SU-DHL-6 (cell line): Measurements from ENCODE around the gene SLC4A7.

Experiments used
- H2AFZ ChIP-seq: fragments of 200-600 bp; sonication (generic); 2 replicates; pipeline ENCODE4 v1.6.1; 2014; ENCODE audit warnings: low read depth, mild to moderate bottlenecking, moderate library complexity, mixed read lengths, antibody characterized with exemption, low read length; ENCODE audit not compliant: severe bottlenecking
- H3F3A ChIP-seq: fragments of 200-600 bp; shearing (Covaris generic); 2 replicates; pipeline ENCODE4 v1.6.0; 2016; ENCODE audit warnings: antibody characterized with exemption, mild to moderate bottlenecking; ENCODE audit not compliant: insufficient read depth
- H3K27ac ChIP-seq: fragments of 200-600 bp; sonication (generic); 2 replicates; pipeline ENCODE4 v1.5.1; 2016; ENCODE audit warnings: low read depth, mild to moderate bottlenecking, low read length, moderate library complexity, mixed read lengths
- H3K27me3 ChIP-seq: fragments of 200-600 bp; sonication (generic), shearing (Covaris generic); 2 replicates; pipeline ENCODE4 v1.6.0; 2014; ENCODE audit warnings: mild to moderate bottlenecking, low read length
- H3K36me3 ChIP-seq: fragments of 200-600 bp; sonication (generic); 2 replicates; pipeline ENCODE4 v1.6.1; 2014; ENCODE audit warnings: mild to moderate bottlenecking, low read length, mixed read lengths
- H3K4me2 ChIP-seq: fragments of 300-600, 200-600 bp; shearing (Covaris generic), sonication (generic); 2 replicates; pipeline ENCODE4 v1.6.0; 2014; ENCODE audit warnings: low read length, low read depth, mild to moderate bottlenecking; ENCODE audit not compliant: poor library complexity, severe bottlenecking
- H3K4me3 ChIP-seq: fragments of 200-600 bp; sonication (generic); 2 replicates; pipeline ENCODE4 v1.5.1; 2014; ENCODE audit warnings: antibody characterized with exemption, low read length, mild to moderate bottlenecking, mixed read lengths; ENCODE audit not compliant: insufficient read depth, poor library complexity, severe bottlenecking
- H3K79me2 ChIP-seq: fragments of 200-600 bp; sonication (generic); 2 replicates; pipeline ENCODE4 v1.6.1; 2014; ENCODE audit warnings: mild to moderate bottlenecking, low read length, moderate library complexity; ENCODE audit not compliant: insufficient read depth
- H3K9ac ChIP-seq: fragments of 200-600 bp; sonication (generic); 2 replicates; pipeline ENCODE4 v1.7.0; 2014; ENCODE audit warnings: mild to moderate bottlenecking, low read length
- H3K9me2 ChIP-seq: fragments of 200-600 bp; sonication (generic); replicated peaks from 2 replicates; pipeline ENCODE4 v1.6.1; 2014; ENCODE audit warnings: low read length; ENCODE audit not compliant: insufficient read depth
- H3K9me3 ChIP-seq: fragments of 200-600 bp; sonication (generic); 2 replicates; pipeline ENCODE4 v1.6.1; 2014; ENCODE audit warnings: low read length, mixed read lengths; ENCODE audit not compliant: insufficient read depth
- H4K20me1 ChIP-seq: fragments of 200-600 bp; sonication (generic); 2 replicates; pipeline ENCODE4 v1.6.1; 2014; ENCODE audit warnings: low read depth, mild to moderate bottlenecking, antibody characterized with exemption, low read length, moderate library complexity, mixed read lengths
- CTCF ChIP-seq: fragments of 200-600 bp; sonication (generic); IDR thresholded peaks from one replicate; pipeline ENCODE4 v1.5.1; 2017; ENCODE audit warnings: antibody characterized with exemption, mild to moderate bottlenecking, low read length, moderate library complexity; ENCODE audit not compliant: insufficient read depth, poor library complexity, severe bottlenecking
- EZH2phosphoT487 ChIP-seq: fragments of 200-600 bp; sonication (generic), shearing (Covaris generic); conservative IDR thresholded peaks from 2 replicates; pipeline ENCODE4 v1.6.1; 2018; ENCODE audit warnings: mild to moderate bottlenecking, antibody characterized with exemption, low read length, moderate library complexity, mixed read lengths

SLC4A7 gene

GRCh38 chr3:27486336-27486735 is 2.2 kb upstream of the SLC4A7 start:
- Histone ChIP-seq H3K9me3 (no peaks in the 10 kb centered on the region), H3K36me3 (no peaks in the 10 kb centered on the region), H2AFZ (no peak overlapping the region), H3K9ac (no peak overlapping the region), H3K27ac (no peak overlapping the region), H3K9me2 (no peaks in the 10 kb centered on the region), H3K27me3 (no peaks in the 10 kb centered on the region), H3K79me2 (peaks cover 26% of the 10 kb centered on the region), H3F3A (0 out of 2 replicates have a peak, but pooled peaks cover 4% of the 10 kb centered on the region), H3K4me3 (no peak overlapping the region), H3K4me2 (no peak overlapping the region), H4K20me1 (no peaks in the 10 kb centered on the region)
- TF ChIP-seq CTCF (no peak), EZH2phosphoT487 (no peak)

- 0 out of 2 replicates have a peak, but pooled peaks cover 5% of the 10 kb centered on the region for H3F3A ChIP-seq
- no peak overlapping the region for H3K4me3 ChIP-seq
- H3K4me2 ChIP-seq, result no peak overlapping the region
- H3K36me3 ChIP-seq, result no peaks in the 10 kb centered on the region
- H2AFZ ChIP-seq, result no peak overlapping the region
- no peak for TF ChIP-seq EZH2phosphoT487
- TF ChIP-seq CTCF, result no peak
- peaks cover 2% of the 10 kb centered on the region; the same call in 1 of the 2 replicates for H4K20me1 ChIP-seq
- H3K27ac ChIP-seq, result no peak overlapping the region
- no peaks in the 10 kb centered on the region for H3K27me3 ChIP-seq
- peaks cover 30% of the 10 kb centered on the region for H3K79me2 ChIP-seq
- no peak overlapping the region for H3K9ac ChIP-seq
- no peaks in the 10 kb centered on the region for H3K9me3 ChIP-seq
- no peaks in the 10 kb centered on the region for H3K9me2 ChIP-seq
Observed at GRCh38 chr3:27485866-27486265, 1.7 kb upstream of the SLC4A7 start.

- Histone ChIP-seq H3K9ac (peak overlapping the region; percentile 80), H3K9me2 (no peaks in the 10 kb centered on the region), H3K4me3 (peak overlapping the region; percentile 85), H3K9me3 (no peaks in the 10 kb centered on the region), H2AFZ (peak overlapping the region; percentile 64), H3K27ac (peak overlapping the region; percentile 64), H3K36me3 (no peaks in the 10 kb centered on the region), H3K4me2 (peak overlapping the region; percentile 97), H3K79me2 (peaks cover 56% of the 10 kb centered on the region), H3K27me3 (no peaks in the 10 kb centered on the region), H3F3A (0 out of 2 replicates have a peak, but pooled peaks cover 5% of the 10 kb centered on the region), H4K20me1 (peaks cover 6% of the 10 kb centered on the region)
- TF ChIP-seq CTCF (no peak), EZH2phosphoT487 (no peak)
Observed at GRCh38 chr3:27483117-27484014, 818 bp downstream of the SLC4A7 start.
